GM19023 (cell line): ENCODE measurements around the gene KIF2A.

Source experiments
- ATAC-seq: cut with Tn5 transposase; IDR thresholded peaks from one replicate; pipeline ENCODE4 v1.9.1; 2021; ENCODE audit warnings: mild to moderate bottlenecking, moderate library complexity; ENCODE audit not compliant: unreplicated experiment

The KIF2A gene

DNA sequence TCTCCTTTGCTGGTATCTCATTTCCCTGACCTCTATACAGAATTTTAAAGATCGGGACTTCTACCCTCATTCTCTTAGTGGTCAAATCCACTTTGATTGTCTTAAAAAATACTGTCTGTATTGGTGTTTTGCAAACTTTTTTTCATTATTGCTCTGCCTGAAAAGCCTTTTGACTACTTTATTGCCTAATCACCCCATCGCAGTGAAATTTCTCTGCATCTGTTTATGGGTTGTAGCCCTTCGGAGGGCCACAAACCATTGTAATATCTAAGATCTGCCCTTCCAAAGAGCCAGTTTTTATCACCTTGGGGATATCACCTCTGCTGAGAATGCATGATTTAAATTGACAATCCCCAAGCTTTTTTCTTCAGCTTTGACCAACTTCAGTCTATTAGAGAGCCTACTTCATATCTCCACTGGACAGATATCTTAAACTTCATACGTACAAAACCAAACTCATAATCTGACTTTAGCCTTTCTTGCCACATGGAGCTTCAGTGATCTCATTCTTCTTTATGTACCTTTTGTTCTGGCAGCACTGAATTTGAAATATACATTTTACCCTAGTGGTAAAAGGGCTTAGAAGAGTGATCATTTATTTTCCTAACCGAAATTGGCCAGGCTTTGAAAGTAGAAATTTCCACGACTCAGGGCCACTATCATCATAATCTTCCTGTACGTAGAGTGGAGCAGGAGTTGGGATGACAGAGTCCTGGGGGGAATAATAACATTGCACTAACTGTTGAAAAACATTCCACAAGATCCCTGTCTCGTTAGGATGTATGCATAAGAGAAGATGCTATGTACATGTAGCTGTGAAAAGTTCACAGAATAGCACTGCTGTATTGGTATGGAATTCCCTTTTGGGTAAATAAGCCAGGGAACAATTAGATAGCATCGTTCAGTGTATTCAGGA is 21.4 kb downstream of the KIF2A start:
- no peak for ATAC-seq

DNA sequence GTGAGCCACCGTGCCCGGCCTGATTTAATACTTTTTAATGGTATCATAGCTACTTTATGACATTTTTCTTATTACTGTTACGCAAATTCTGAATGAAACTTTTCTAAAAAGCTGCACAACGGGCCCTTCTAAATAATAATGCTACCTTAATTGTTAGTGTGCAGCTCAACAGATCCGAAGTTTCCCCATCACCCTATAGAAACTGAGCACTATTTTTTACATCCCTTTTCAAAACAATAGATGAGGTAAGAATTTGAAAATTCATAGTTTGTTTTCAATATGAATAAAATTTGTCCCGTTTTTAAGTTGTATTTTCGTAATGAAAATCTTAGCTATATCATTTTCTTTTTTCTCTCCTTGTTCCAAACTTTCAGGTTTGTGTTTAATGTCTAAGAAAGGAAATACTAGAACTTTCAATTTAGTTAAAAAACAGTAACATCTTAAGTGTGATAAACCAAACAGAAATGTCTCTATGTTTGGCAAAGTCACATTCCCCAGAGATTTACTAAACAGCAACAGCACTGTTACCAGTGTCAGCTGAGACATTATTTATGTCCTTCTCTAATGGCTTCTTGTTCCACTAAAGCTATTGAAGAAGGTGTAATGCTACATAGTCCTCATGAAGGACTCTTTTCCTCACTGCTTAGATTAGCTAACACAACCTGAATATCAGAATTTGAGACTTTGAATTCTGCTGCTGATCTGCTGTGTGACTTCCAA is 22.9 kb downstream of the KIF2A start:
- ATAC-seq = no peak

DNA sequence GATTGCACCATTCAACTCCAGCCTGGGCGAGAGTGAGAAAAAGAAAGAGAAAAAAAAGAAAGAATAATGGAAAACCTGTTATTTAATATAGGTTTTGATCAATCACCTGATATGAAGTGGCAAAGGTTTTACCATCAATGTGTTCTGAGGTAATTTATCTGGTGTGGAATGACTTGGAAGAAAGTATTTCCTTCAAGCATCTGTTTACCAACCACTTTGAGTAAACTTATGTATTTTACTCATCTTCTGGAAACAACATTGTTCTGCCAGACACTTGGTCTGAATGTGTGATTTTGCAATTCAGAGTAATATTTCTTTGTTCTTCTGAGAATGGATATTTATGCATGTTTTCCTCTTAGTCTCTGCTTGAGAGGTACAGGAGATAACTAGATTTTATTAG is 24.3 kb downstream of the KIF2A start:
- ATAC-seq = no peak

DNA sequence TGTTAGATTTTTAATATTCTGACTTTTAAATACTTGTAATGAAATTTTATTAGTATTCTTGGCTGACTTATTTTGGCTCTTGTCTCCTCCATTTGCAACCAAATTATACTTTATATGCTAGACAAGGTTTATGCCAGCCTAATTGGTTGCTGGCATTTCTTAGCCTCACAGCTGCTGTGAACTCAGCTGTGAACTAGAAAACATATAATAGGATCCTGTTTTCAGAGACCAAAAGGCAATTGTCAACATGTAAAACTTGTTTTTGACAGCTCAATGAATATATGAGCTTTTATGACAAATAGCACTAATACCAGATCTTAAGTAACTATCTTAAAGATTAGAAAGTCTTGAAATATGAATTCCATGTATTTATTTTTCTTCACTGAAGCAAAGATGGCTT is 25.9 kb downstream of the KIF2A start:
- no peak for ATAC-seq

DNA sequence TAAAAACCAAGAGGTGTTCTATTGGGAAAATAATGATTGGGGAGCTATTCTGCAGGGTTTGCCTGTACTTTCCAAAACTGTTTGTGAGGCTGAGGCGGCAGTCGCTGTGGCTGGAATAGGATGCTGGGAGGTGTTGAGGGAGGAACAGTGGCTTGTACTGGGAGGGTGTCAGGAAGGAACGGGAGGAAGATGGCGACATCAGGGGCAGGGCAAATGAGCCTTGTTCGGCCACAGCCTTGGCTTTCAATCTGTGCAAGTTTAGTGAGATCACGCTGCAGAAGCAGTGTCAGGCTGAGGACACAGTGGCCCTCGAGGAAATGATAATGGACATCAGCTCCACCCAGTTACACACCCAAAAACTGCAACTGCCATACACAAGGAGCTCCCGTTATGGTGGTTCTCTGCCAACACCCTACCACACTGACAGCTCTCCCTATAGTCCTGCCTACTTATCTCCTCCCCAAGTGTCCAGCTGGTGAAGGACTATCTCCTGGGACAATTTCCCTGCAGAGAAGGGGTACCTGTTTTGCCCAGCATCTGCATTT is 27.3 kb downstream of the KIF2A start:
- no peak for ATAC-seq

DNA sequence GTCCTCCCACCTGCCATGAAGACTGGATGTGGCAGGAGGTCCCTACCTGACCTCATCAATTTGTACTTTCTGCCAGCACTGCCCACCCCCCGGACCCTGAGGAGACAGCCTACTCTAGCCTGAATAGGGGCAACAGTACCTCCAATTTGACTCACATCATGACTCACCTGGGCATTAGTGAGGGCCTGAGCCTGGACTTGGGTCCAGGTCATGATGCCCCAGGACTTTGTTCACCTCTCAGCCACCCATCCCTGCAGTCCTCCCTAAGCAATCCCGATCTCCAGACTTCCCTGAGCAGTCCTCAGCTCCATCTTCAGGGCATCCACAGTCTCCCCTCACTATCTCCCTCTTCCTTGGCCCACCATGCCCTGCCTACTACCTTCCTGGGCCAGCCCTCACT is 28.1 kb downstream of the KIF2A start:
- no peak for ATAC-seq

DNA sequence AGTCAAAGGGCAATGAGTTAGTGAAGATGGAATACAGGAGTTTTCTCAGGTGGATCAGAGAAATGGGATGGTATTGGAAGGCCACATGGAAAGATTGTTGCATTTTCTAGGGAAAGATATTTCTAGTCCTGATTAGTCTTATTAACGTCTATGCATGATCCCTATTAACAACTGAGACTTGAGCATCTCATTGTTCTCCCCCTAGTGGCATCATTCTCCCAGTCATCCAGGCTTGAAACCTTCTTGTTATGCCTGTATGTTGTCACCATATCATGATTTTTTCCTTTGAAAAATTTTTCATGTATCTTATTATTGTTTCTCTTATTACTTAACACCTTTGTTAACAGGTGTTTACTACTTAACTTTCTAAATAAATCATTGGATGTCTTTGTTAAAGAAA is 34.4 kb downstream of the KIF2A start:
- no peak for ATAC-seq

DNA sequence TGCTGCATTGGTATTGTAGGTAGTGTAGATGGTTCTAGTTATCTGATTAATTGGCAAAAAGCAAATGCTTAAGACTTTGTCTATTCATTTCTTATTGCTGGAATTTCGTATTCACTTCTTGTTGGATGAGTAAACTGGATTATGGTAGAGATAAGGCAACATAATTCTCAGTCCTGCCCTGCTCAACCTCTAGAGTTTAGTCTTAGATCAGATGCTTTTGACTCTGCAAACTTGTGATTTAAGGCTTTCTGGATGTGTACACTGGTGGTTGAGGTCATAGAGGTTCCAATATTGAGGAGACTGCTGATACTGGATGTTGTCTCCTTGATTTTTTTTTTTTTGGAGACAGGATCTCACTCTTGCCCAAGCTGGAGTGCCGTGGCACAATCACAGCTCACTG is 35.0 kb downstream of the KIF2A start:
- ATAC-seq = no peak

DNA sequence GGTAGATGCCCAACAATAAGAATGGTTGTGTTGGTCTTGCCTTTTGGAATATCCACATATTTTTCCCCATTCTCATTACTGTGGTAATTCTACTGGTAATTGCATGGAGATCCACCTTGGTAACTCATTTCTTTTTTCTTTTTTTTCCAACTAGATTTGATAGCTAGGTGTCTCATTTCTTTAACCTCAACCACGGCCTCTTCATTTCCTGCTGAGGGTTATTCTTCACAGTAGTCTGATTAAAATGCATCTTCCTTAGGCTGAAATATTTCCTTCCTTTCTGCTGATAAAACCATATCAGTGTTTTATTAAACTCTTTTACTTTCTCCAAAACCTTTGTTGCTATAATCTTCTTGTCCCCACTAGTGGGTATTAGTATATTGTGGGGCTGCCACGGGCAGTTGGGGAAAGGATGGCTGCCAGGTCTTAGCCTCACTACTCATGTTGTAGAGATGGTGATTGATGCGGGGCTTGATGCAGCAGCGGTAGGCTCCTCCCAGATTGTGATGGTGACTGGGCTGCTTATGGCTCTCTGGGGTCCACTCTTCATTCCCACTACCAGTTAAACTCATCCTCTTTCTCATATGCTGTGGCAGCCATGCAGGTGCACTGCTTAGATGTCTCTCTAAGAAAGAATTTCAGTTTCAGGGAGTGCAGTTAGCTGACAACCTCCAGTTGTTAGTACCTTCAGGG is 35.9 kb downstream of the KIF2A start:
- ATAC-seq = no peak

DNA sequence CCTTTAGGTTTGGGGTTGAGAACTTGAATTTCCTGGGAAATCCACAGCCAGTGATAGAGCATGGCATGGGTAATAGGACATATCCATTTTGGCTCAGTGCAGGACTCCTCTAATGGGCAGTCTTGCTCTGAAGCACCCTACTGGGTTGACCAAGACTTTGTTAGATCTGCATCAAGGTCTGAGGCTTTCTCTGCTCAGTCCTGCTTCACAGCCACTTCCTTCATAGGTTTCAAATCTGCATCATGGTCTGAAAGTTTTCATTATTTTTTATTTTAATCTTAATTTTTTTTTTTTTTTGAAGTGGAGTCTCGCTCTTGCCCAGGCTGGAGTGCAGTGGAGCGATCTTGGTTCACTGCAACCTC is 36.5 kb downstream of the KIF2A start:
- no peak for ATAC-seq

DNA sequence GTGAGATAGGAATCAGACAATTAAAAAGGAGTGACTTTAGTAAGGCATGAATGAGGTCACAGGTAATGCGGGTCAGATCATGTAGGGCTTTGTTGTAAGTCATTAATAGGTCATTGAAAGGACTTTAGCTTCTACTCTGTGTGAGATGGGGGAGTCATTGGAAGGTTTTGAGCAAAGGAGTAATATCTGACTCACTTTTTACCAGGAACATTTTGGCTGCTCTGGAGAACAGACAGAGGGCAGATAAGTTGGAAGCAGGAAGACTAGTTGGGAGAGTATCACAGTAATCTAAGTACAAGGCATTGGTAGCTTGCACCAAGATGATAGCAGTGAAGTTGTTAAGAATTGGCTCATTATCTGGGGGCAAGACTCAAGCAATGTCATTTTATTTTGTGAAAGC is 37.4 kb downstream of the KIF2A start:
- ATAC-seq = no peak

DNA sequence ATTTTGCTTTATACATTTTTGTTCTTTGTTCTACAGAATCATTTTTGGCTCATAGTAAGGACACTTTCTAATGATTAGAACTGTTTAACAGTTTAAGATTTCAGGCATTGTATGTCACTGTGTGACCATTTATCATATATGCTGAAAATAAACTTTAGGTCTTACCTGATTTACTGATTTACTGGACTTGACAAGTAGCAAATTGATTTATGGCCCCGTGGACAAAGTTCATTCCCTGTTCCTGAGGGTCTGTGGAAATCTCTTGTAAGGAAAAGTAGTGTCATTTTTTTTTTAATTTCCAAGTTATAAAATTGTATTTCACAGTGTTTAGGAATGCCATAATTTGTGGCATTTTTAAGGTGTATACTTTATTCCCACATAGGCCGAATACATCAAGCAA is 40.7 kb downstream of the KIF2A start:
- ATAC-seq = no peak

DNA sequence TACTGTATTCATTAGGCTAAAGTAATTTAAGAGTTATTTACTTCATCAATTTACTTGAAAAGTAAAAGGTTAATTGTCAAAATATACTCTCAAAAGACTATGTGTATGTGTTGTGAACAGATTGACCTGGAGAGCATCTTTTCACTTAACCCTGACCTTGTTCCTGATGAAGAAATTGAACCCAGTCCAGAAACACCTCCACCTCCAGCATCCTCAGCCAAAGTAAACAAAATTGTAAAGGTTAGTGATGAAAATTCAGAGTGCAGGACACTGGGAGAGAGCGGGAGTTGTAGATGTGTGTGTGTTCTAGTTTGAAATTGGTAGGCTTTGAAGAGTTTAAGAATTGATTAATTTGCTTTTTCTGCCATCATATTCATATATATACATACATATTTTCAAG is 41.9 kb downstream of the KIF2A start:
- no peak for ATAC-seq

DNA sequence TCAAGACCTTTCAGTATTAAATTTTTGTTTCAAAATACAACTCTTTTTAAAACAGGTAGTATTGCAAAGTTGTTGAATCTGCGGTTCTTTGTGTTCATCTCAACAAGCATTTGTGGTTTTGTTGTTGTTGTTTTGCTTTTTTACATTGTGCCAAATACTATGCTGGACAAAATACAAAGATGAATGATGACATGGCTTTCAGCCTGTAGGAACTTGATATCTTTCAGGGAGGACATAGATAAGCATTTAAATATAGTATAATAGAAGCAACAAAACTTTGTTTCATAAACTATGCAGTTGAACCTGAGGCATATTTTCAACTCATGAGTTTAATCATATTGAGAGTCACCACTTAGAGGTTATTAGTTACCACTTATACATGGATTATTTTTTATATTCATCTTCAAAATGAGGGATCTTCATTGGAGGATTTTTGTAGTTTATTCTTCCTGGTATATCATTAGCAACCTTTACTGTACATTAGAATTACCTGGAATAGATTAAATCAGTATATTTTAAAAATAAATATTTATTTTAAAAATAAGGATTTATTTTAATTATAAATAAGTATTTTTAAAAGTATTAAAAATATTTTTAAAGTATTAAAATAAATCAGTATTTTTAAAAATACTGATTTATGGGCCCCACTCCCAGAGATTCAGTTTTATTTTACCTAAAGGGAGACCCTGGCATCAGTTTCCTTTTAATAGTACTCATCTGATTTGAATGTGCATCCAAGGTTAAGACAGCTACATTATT is 42.9 kb downstream of the KIF2A start:
- ATAC-seq = no peak

DNA sequence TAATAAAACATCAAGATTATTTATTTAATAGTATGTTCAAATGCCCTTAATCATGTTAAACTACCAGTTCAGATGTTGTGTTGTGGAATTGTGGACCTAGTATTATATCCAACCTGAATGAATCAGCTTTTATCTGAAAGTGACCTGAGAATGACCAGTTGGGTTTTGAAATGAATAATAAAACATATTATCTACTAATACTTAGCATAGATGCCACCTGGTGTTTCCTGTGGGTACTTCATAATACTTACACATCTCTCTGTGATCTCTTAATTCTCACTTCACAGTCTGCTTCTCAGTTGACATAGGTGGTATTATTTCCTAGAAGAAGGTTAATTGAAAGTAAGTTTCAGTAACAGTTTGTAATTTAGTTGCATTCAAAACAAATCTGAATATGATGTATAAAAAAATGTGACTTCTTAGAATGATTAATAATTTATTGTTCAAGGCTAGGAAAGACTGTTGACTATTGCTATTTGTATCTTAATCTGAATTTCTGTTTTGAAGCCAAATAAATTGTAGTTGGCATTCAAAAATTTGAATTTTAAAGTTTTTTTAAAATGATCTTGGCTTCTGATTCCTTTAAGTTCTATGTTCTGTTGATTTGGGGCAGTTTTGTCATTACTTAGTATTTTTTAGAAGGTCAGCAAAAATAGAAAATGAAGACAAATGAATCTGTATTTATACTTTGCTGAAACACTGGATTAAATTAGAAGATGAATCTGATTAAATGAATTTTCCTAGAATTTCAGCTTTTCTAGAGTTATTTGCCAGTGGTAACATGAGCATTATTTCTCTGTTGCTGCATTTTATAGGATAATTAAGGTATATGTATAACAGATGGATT is 48.2 kb downstream of the KIF2A start:
- ATAC-seq = peak; percentile 67

DNA sequence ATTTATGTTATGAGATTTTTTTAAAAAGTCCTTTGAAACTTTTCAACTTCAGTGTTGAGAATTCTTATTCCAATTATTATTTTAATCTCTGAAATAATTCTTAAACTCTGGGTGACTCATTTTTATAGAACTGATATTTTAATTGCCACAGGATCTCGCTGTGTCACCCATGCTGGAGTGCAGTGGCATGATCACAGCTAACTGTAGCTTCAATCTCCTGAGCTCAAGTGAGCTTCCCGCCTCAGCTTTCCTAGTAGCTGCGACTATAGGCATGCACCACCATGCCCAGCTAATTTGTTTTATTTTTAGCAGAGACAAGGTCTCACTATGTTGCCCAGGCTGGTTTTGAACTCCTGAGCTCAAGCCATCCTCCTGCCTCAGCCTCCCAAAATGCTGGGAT is 56.7 kb downstream of the KIF2A start:
- no peak for ATAC-seq

DNA sequence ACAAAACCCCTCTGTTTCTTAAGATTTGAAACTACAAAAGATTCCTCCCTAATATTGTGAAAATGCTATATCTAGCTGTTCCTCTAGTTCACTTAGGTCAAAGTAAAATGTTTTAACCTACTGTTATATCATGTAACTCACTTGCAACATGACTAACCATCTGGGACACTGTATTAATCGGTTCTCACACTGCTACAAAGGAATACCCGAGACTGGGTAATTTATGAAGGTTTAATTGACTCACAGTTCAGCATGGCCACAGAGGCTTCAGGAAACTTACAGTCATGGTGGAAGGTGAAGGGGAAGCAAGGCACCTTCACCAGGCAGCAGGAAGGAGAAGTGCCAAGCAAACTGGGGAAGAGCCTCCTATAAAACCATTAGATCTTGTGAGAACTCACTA is 63.0 kb downstream of the KIF2A start:
- no peak for ATAC-seq

DNA sequence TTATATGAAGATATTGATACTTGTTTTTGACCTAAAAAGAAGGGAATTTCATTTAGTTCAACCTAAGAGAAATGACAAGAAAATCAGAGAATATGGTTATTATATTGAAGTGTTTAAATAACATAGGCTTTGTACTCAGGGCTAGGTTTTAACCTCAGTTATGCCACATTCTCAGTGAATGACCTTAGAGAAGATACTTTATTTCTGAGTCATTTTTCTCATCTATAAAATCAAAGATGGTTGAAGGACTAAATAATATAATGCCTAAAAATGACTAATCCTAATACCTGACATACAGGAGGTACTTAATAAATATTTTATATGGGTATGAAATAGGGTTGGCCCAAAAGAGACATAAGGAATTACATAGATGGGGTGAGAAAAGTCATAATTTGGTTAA is 65.4 kb downstream of the KIF2A start:
- no peak for ATAC-seq

DNA sequence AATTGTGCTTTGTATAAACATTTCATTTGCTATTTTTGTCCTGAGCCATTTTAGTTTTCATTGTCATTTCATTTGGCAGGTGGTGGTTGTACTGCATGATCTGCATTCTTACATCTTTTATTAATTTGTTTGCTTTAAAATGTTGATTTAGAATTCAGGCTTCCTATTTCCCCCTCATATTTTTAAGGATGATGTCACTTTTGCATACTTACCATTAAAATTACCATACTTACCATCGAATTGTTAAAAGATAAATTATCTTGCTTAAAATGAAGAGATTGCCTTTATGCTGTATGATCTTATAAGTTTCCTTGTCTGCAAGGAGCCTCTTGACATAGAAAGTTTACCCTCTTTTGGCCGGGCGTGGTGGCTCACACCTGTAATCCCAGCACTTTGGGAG is 66.6 kb downstream of the KIF2A start:
- ATAC-seq = no peak

DNA sequence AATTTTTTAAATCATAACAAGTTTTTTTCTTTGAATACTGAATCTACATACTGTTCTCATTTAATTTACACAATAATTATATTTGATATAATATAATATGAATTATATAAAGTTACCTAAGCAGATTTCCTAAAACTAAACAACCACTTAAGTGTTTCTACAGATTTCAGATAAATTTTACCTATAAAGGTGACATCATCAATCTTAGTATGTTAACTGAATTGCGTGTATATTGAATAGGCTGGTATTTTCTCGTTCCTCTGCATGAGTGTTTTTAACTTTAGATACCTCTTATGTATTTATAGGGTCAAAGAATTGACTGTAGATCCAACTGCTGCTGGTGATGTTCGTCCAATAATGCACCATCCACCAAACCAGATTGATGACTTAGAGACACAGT is 67.4 kb downstream of the KIF2A start:
- no peak for ATAC-seq
